ENCODE data around the gene GNAT2. TPM values are rescaled to one million over a fixed set of nuclear protein-coding genes. Genes with fewer than 3 reads are reported as not detected.

GNAT2 gene
- 21.8 TPM for total RNA-seq

DNA sequence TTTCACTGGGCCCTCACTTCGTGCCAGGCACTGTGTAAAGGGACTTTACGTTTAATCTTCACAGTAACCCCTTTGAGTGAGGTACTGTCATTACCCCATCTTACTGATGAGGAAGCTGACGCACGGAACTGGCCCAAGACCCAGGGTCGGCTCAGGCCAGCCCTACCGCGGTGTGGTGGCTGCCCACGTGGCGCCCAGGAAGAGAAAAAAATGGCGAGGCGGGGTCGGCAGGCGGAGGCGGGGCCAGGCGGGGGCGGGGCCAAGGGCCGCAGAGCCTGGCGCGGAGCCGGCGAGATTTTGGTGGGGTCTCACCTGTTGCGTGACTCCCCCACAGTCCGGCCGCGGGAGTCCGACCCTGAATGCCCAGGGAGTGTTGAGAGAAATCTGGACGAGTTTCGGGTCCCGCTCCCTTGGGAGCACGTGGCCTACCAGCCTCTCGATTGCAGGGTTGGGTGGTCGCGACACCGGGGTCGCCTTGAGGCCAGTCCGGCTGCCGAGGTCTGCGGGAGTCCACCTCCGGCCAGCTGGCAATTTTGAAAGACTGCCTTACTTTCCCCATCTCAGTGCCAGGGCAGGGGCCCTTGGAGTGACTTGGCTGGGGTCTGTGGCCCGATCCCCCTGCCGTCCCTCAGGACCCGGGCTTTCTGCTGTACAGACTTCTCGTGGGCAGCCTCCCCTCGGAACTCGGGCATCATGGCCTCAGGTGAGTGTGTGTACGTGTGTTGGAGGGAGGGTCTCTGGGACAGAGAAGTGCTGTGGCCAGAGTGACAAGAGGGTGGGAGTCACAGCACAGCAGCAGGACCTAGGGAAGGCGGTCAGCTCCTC lies at the start of gene GNAT2, which contains the start of gene AMPD2:
GNAT2 (minus strand) TSS at position 41 of the 825 bp plus-strand sequence. CDS start 6,746 bp downstream, outside the sequence.
AMPD2 (plus strand) TSS at position 262 of the 825 bp plus-strand sequence. CDS start 1,339 bp downstream, outside the sequence.

DNA sequence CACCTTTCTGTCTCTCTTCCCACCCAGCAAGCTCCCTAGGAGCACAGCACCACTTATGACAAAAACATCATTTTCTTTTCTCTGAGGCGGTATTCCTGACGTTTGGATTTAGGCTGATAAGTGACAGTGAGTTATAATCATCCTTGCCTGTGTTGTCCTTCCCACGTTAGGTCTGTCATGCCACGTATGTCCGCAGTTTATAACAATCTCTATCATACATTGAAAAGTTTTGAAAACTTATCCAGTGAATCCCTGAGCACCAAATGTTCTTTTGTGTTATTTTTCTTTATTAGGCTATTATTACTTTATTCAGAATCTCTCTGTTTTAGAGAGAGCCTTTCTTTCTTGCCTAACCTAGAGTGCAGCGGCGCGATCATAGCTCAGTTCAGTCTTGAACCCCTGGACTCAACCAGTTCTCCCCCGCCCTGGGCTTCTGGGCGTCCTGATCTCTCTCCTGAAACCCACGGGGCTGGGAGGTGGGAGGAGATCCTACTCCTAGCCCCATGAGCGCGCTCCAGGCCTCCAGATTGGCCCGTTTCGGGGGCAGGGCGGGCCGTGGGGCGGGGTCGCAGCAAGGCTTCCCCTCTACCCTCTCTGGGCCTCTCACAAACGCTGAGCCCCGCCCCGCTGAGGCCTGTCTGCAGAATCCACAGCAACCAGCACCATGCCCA lies 48.2 kb upstream of the GNAT2 start, which contains the start of gene GSTM2:
GSTM2 (plus strand) TSS at position 606 of the 671 bp plus-strand sequence; CDS start at position 665, 59 bp downstream.

DNA sequence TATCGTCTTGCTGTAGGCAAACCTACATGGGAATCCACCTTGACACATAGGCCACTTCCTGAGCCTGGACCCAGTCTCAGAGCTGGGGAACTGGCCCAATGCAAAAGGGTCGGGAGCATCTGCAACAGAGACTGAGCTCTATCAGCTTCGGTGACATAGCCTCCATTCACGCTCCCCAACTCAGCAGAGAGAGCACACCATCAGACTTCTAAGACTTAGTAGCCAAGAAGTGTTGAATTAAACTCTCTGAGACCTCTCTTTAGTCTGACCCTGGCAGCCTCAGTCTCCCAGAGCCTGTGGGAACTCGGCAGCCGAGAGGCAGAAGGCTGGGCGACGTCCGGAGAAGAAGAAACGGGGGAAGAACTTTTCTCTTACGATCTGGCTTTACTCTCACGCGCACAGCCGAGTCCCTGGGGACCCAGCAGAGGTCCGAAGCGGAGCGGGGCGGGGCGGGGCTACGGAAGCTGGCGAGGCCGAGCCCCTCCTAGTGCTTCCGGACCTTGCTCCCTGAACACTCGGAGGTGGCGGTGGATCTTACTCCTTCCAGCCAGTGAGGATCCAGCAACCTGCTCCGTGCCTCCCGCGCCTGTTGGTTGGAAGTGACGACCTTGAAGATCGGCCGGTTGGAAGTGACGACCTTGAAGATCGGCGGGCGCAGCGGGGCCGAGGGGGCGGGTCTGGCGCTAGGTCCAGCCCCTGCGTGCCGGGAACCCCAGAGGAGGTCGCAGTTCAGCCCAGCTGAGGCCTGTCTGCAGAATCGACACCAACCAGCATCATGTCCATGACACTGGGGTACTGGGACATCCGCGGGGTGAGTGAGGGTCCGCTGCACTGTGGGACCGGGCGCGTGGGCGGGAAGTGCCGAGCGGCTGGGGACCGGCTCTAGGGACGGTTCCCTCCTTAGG lies 36.5 kb upstream of the GNAT2 start, which contains the start of gene GSTM4:
GSTM4 (plus strand) TSS at position 485 of the 905 bp plus-strand sequence; CDS start at position 776, 291 bp downstream.

Other genes with a start within 250 kb of the GNAT2 start
- gene SORT1, start 221.7 kb downstream of the GNAT2 start, total RNA-seq, result 46.4 TPM
- gene PSMA5, start 193.2 kb downstream of the GNAT2 start, total RNA-seq, result 23.9 TPM
- gene SYPL2, start 153.1 kb downstream of the GNAT2 start, total RNA-seq, result 5.3 TPM
- 9.6 TPM for gene ATXN7L2, start 135.7 kb downstream of the GNAT2 start, total RNA-seq
- gene CYB561D1, start 125.5 kb downstream of the GNAT2 start, total RNA-seq, result 5.6 TPM
- gene AMIGO1, start 109.9 kb downstream of the GNAT2 start, total RNA-seq, result 13.3 TPM
- gene GPR61, start 79.7 kb downstream of the GNAT2 start, total RNA-seq, result 4.8 TPM
- 12.8 TPM for gene GNAI3, start 71.0 kb downstream of the GNAT2 start, total RNA-seq
- gene AMPD2, start 221 bp upstream of the GNAT2 start, total RNA-seq, result 75.2 TPM
- 15.4 TPM for gene GSTM4, start 36.5 kb upstream of the GNAT2 start, total RNA-seq
- gene GSTM2, start 48.4 kb upstream of the GNAT2 start, total RNA-seq, result 92.3 TPM
- gene GSTM1, start 68.2 kb upstream of the GNAT2 start, total RNA-seq, result not detected
- gene GSTM5, start 92.6 kb upstream of the GNAT2 start, total RNA-seq, result 16.9 TPM
- 41.6 TPM for gene GSTM3, start 121.4 kb upstream of the GNAT2 start, total RNA-seq
- not detected for gene EPS8L3, start 144.3 kb upstream of the GNAT2 start, total RNA-seq

Data from camera-type eye (tissue), 1 donor.